NCI-H69 (cell line): Measurements from ENCODE around the gene B9D1.

Experiments
- DNase-seq: peaks from one replicate; lab custom pipeline; 2025; lab: John Stamatoyannopoulos, UW

The B9D1 gene

DNA sequence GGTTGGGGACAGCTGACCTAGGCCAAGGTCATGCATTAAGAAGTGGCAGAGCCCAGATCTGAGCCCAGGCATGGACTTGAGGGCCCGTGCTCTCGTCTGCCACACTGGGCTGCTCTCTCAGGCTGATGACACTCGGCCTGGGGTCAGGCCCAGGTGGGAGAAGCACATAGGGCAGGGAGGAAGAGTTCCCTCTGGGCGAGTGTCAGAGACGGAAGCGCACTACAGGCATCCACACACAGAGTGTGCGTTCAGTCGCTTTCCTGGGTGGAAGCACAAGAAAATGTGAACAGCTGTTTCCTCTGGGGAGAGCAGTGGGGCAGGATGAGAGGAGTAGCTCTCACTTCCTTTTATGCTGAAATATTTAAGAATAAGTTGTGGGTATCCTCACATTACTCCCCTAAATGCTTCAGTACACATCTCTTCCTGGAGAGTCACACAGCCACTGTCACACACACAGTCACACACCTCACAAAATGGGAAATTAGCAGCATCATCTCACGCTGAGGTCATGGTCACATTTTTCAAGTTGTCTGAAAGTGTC, 59.7 kb downstream of the B9D1 start:
- no peak for DNase-seq

DNA sequence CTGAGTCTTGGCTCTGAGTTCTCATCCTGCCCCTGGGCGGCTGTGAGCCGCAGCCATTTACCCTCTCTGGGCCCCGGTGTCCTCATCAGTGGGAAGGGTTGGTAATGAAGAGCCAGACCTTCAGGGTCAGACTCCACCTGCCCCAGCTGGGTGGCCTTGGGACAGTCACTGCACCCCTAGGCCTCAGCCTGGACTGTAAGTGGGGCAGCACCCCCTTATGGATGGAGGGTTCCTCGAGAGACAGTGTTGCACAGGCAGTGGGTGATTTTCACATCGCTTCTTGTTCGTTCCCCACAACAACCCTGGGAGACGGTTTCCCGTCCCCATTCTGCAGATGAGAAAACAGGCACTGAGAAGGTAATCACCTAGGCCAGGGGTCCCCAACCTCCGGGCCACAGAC, 60.5 kb downstream of the B9D1 start:
- DNase-seq, result no peak

DNA sequence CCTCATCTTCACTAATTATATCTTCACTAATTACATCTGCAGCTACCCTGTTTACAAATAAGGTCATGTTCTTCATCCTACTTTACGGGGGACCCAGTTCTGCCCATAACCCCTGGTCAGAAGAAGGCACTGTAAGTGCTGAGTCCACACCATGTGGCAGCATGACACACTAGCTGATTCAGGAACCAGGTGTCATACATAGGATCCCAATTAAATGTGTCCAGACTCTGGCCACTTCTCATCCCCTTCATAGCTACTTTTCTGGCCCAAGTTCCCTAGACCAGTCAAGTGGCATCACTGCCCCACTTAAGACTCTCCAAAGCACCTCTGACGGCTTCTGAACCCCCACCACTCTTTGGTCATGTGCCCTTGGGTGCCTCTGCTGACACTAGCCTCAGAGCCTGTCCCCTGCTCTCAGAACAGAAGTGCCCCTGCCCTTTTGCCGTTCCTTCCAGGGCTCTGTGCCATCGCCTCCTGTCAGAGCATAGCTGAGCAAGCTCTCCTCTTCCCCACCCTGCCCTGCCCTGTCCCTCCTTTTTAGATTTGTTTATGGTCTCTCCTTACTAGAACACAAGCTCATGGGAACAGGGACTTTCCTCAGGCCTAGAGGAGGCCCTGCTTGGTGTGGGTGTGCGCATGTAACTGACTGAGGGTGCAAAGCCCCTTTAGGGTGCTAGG, 61.1 kb downstream of the B9D1 start:
- DNase-seq, result no peak

DNA sequence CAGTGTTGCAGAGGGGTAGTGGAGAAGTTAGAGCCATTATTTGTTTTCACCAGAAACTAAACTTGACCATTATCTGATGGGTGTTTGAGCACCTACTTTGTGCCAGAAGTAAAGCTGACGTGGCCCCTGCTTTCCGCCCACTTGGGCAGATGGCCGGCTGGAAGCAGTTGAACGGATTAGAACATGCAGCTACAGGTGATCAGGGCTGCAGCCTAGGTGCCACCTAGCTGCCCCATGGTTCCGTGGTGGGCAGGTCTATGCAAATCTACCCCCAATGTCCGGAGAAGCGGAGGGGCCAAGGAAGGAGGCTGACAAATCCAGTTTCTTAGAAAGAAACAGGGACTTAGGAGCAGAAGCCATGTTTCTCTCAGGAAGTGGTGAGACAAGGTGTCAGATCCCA, 62.7 kb downstream of the B9D1 start:
- no peak for DNase-seq

DNA sequence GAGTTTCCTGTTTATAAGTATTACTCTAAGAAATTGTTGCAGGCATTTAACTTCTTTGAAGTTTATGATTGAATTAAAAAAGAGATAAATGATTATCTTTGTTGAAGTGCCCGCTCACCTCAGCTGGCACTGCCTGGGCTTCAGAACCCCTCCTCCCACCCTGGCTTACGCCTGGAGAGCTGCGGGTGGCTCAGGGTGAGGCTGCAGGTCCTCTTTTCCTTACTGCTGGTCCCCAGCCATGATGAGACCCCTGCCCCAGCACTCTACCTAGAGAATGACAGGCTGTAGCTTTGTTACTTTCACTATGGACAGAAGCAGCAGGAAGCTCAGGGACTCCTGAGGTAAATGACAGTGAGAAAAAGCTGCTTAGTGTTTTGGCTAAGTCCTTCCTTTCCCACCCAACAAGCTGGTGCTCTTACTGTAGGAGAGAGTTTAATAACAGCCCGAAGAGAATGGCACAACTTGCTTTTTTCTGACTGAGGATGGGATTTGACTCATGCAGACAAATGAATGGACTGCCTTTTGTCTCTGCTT, 63.2 kb downstream of the B9D1 start:
- DNase-seq, result no peak

DNA sequence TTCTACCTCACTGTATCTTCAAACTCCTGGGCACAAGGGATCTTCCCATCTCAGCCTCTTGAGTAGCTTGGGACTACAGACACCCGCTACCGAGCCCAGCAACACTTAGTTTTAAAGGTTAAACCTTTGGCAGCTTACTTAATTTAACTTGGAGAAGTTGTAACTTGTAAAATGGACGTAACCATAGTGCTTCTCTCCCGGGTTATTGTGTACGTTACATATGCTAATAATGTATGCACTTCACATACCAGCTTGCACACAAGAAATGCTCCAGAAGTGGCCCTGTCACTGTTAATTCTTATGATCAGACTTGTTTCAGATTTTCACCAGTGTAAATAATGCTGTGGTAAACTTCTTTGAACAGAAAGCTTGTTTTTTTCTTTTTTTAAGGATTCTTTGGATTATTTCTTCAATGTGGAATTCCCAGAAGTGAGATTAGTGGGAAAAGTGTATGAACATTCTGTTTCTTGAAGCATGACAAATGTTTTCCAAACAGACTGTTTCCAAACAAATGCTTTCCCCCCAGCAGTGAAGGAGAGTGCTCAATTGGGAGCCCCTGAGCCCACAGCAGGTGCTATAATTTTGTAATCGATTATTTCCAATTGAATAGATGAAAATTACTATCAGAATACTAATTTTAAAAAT, 63.8 kb downstream of the B9D1 start:
- no peak for DNase-seq

DNA sequence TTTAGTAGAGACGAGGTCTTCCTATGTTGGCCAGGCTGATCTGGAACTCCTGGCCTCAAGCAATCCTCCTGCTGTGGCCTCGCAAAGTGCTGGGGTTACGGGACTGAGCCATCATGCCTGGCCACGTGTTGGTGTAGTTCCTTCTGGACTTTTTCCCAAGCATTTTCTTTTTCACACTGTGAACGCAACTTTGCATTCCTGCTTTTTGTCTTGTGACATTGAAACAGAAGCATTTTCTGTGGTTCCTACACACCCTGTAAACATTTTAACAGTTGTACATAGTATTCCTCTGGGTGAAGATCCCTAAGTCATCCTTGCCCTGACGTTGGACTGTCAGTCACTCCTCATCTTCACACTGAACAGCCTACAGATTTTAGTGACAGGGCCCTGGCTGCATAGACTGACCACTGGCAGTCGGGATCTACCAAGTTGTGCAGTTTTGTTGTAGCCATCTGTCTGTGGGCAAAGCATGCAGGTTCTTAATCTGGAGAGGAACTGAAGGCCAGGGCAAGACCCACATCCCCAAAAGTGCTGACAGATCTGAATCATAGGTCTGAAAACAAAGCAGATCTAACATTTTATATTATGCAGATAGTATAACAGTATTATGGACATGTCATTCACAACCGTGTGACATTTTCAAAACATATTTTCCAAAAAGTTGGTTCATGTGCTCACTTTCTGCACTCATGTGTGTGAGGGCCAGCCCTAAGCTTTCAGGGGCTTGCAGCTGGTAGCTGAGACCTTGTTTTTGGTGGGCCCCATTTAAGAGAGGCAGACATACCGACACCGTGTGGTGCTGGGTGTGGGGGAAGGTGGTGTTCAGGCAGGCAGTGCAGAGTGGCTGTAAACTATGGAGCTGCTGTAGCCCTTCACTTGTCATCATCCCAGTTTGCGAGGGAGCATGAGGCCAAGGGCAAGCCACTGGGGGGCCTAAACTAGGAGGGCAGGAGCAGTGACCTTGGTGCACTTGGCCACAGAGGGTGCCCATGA, 65.4 kb downstream of the B9D1 start:
- no peak for DNase-seq

DNA sequence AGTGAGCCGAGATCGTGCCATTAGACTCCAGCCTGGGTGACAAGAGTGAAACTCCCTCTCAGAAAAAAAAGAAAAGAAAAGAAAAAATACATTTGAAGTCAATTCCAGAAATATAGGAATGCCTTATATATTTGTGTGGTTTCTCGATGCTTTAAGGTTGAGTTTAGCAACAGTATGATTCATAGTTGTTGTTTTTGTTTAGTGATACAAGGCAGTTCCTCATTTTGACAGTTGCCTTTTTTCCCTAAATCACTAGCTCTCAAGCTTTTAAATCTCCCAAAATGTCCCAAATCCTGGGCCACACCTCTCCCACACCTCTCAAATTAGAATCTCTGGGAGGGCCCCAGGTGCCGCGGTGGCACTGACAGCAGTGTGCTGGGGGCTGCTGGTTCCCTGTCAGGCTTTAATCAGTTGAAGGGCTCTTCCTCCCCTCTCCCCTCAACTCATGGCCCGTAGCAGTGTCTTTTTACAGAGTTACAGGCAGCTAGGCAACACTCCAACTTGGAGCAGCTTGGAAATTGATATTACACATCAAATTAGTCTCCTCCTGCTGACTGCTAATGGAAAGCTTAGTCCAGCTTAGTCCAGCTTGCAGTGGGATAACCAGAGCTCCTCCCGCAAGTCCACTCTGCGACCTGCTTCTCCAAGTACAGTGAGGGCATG, 66.9 kb downstream of the B9D1 start:
- no peak for DNase-seq

DNA sequence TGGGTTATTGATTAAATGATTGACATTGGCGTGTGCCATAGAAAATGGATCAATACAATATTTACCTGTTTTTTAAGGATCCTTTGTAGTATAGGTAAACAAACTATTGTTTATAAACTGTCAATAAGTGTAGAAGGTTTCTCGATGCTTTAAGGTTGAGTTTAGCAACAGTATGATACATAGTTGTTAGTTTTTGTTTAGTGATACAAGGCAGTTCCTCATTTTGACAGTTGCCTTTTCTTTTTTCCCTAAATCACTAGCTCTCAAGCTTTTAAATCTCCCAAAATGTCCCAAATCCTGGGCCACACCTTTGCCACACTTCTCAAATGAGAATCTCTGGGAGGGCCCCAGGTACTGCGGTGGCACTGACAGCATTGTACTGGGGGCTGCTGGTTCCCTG, 68.1 kb downstream of the B9D1 start:
- DNase-seq, result no peak
